Brain microvascular endothelial cell (primary cell): ENCODE measurements around the gene STOML2.

Source experiments
- DNase-seq: peaks from one replicate; pipeline ENCODE4 v3.0.0-alpha.2; 2020
- H3K27ac ChIP-seq: fragments of 250-450 bp; sonication (Bioruptor Pico); 2 replicates; pipeline ENCODE4 v1.5.1; 2020; ENCODE audit warnings: mild to moderate bottlenecking, moderate library complexity
- H3K27me3 ChIP-seq: fragments of 250-450 bp; sonication (Bioruptor Pico); replicated peaks from 2 replicates; pipeline ENCODE4 v1.5.1; 2020; ENCODE audit warnings: mild to moderate bottlenecking
- H3K36me3 ChIP-seq: fragments of 250-450 bp; sonication (Bioruptor Pico); replicated peaks from 2 replicates; pipeline ENCODE4 v1.5.1; 2020; ENCODE audit warnings: mild to moderate bottlenecking
- H3K4me3 ChIP-seq: 2 replicates; pipeline ENCODE4 v1.5.1; 2011; ENCODE audit warnings: low read depth, mild to moderate bottlenecking, control low read depth, low read length, moderate library complexity
- in situ Hi-C: cut with HindIII; loops from 2 replicates; pipeline ENCODE4 v1.10.0; 2017; ENCODE audit warnings: low sequenced_read_pairs, low pct_ligation_motif_present
- TF ChIP-seq, protein P1 (sequence below): IDR thresholded peaks from 2 replicates; pipeline ENCODE4 v1.5.1; 2011; ENCODE audit warnings: low read depth, mild to moderate bottlenecking, moderate library complexity, low read length, control low read depth, inconsistent platforms; ENCODE audit errors: missing control alignments

STOML2 gene

DNA sequence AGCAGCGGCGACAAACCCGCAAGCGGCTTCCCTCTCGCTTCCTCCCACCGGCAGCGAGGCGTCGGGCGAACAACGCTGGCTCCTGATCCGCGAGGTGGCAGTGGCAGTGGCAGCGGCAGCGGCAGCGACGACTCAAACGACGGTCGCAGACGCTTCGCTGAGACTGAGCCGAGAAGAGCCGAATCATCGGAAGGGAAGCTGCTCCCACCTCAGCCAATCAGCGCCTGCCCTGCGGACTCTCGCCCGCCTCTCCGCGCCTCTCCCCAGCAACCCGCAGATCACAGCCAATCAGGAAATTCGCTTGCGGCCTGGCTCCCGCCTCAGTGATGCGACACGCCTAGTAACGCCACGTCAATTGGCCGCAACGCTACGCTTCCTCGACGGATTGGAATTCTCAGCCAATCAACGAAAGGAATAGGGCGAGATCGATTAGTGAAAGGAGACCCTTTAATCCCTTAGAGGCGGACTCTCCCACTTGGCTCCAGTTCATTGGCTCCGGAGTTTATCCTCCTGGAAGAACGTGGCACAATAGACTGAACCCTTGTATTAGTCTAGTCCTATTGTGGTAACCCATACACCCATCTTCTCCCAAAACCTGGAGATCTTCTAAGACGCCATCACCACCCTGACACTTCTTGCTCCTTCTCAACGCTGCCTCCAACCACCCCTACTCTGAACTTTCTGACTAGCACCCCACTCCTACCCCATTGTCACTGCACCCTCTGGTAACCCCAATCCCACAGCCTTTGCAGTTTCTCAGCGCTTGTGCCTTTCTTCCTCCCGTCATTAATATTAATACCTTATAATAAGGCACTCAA is 30.3 kb downstream of the STOML2 start, which contains the start of gene VCP:
Gene VCP, minus strand, starts transcription at position 165 of the 818 bp plus-strand sequence. CDS start 272 bp downstream, outside the sequence.
- peaks cover 11% of the 10 kb centered on the region for H3K36me3 ChIP-seq
- in situ Hi-C loops, result no loop called here

DNA sequence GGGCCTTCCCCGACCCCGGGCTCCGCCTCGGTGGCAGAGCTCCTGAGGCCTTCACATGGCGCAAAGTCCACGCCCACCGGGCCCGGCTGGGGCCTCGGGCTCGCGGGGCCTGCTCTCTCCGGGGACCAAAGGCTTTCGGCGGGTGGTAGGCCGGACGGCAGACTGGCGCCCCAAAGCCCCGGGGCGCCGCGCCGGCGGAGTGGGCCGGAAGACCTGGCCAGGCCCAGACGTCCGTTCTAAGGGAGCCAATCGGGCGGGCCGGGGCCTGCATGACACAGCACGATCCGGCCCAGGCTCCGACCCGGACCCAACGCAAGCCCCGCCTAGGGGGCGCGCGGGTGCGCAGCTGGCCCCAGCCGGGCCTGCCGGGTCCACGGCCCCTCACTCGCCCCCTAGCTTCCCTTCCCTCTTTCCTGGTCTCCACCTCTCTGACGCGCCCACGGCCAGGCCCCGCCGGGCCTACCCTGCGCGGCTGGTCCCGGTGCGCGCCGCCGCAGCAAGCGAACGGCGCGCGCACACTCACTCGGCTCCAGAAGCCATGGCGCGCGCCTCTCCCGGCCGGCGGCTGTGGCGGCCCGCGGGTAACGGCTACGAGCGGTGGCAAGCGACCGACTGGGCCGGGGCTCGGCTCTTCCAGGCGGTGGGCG is 31.0 kb downstream of the STOML2 start:
- peak overlapping the region; percentile 97 for H3K27ac ChIP-seq
- peaks cover 19% of the 10 kb centered on the region for H3K36me3 ChIP-seq
- H3K27me3 ChIP-seq, result no peaks in the 10 kb centered on the region
- peak; percentile 71 for DNase-seq
- in situ Hi-C loops, result no loop called here
- peak overlapping the region; percentile 90 for H3K4me3 ChIP-seq
- TF ChIP-seq, protein P1, sequence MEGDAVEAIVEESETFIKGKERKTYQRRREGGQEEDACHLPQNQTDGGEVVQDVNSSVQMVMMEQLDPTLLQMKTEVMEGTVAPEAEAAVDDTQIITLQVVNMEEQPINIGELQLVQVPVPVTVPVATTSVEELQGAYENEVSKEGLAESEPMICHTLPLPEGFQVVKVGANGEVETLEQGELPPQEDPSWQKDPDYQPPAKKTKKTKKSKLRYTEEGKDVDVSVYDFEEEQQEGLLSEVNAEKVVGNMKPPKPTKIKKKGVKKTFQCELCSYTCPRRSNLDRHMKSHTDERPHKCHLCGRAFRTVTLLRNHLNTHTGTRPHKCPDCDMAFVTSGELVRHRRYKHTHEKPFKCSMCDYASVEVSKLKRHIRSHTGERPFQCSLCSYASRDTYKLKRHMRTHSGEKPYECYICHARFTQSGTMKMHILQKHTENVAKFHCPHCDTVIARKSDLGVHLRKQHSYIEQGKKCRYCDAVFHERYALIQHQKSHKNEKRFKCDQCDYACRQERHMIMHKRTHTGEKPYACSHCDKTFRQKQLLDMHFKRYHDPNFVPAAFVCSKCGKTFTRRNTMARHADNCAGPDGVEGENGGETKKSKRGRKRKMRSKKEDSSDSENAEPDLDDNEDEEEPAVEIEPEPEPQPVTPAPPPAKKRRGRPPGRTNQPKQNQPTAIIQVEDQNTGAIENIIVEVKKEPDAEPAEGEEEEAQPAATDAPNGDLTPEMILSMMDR, result peak; percentile 11

More for the DNA sequence above, 30.3 kb downstream of the STOML2 start, which contains the start of gene VCP:
- TF ChIP-seq, protein P1, result no peak
- Histone ChIP-seq H3K4me3 (peak within 1 kb of the TSS; percentile 90), H3K27ac (peak within 1 kb of the TSS; percentile 97), H3K27me3 (no peaks in the 10 kb centered on the region)
- DNase-seq, result peak; percentile 99

DNA sequence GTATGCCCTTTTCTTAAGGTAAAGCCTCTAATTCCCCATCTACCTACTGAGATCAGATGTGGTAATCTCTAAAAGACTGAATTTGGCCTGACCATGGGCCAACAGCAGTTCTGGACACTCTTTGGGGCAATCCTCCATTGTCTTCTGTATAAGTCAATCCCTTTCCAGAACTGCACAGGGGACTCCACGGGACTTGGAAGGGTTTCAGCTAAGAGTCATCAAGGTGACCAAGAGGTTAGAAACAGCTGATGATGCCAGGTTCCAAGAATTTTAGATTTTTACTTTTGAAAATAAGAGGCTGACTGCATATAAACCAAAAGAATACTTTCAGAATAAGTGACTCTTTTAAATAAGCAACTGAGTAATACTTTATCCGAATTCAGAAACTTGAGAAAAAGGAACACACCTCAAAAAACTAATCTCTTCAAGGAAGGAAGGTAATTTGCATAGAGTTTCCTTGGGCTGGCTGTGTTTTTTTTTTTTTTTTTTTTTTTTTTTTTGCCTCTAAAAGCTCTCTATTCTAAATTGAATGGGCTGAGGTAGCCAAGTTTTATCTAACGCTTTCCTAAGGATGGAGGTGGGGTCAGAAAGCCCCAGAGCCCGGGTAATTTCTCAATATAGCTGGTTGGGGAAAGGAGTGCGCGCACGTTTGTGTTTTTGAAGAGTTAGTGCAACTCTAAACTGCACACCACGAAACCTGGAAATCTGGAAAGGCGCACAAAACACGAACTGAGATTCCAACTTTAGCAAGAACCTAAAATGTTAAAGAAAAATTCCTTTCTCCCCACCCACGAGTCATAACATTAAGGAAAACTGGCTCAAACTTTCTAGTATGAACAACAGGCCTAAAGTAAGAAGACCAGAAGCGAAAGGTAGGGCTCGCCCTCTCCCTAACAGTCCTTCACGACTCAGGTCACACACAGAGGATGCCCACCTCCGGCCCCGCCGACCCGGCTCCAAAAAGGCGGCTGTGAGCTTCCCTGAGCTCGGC is 31.8 kb downstream of the STOML2 start:
- Histone ChIP-seq H3K27ac (peak overlapping the region; percentile 97), H3K4me3 (peak overlapping the region; percentile 90), H3K27me3 (no peaks in the 10 kb centered on the region), H3K36me3 (peaks cover 26% of the 10 kb centered on the region)
- DNase-seq, result peak; percentile 9
- TF ChIP-seq, protein P1, result no peak
- in situ Hi-C loops, result no loop called here

DNA sequence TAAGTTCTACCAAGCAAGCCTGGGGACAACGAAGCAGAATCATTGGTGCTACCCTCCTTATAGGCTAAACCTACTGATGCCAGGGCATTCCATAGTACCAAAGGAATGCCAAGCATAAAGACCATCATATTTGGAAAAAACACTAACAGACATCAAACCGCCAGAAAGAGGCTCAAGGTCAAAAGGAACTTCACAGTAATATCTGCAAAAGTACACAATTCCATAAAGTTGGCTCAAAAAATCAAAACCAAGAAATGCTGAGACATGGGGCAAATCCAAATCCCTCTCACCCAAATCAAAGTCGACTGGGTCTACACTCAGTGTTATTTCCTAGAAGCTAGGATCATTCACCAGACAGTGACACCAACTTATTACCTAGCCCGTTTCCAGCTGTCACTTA is 33.9 kb downstream of the STOML2 start:
- Histone ChIP-seq H3K36me3 (peaks cover 47% of the 10 kb centered on the region), H3K4me3 (no peak overlapping the region), H3K27me3 (no peaks in the 10 kb centered on the region), H3K27ac (no peak overlapping the region)
- in situ Hi-C loops, result no loop called here
- TF ChIP-seq, protein P1, result no peak
- no peak for DNase-seq

DNA sequence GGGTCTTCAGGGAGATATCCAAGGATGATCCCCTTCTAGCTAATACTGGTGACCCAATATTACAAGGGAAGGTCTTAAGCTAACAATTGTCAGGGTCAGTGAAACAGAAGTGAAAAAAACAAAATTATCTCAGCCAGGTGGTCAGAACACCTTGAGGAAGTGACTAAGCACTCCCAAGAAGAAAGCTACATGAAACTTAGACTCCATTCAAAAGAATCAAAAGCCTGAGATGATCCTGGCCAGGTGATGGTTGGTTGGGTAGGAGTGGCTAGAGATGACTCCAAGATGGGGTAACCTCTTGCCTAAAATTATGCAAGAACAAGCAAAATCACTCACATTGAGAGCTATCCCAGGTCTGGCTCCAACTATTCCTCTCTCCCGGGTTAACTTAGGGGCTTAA is 35.9 kb downstream of the STOML2 start:
- no peak for DNase-seq
- H3K4me3 ChIP-seq, result no peak overlapping the region
- peaks cover 66% of the 10 kb centered on the region for H3K36me3 ChIP-seq
- in situ Hi-C loops, result no loop called here
- no peaks in the 10 kb centered on the region for H3K27me3 ChIP-seq
- TF ChIP-seq, protein P1, result no peak
- H3K27ac ChIP-seq, result no peak overlapping the region
